ENCODE data around the gene FAM193A. TPM values are rescaled to one million over a fixed set of nuclear protein-coding genes. Genes with fewer than 3 reads are reported as not detected.
"Not testable (repeated sequence)": the region's sequence is repeated elsewhere in the genome, so short reads cannot be mapped to it uniquely, and the experiment has no call there.

FAM193A gene
- total RNA-seq, 1 experiment from 2014 or later = 31.3 TPM

DNA sequence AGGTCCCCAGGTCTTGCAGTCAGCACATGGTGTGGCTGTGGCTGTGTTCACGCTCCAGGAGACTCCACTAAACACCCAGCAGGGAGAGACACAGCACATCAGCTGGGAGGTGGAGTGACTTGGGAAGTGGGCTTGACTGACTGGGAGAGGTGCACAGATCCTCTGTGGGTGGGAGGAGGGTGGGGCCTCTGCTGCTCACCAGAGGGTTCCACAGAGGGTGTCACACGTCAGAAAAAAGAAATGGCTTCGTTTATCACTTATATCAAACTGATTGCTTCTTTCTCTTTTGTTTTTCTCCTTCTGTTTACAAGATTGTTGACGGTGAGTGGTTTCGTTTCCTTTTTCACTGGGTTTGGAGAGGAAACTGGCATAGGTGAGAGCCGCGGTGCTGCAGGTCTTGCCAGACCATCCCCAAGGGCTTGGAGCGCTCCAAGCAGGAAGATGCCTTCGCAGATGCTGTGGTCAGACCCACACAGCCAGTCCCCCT is 24.8 kb upstream of the FAM193A start:
- intact Hi-C loops (cut with micrococcal nuclease) = no loop called here
- no peaks in the 10 kb centered on the region for H3K27me3 Mint-ChIP-seq (ENCODE audit: insufficient read depth, unreplicated experiment)
- BruUV-seq (replicated peaks) = no TSS peak
- ChIA-PET POLR2A (interaction anchor here (0.9 kb wide), 1 partner anchor 10 kb away, joined by 3 read pairs; no protein-coding TSS in a partner anchor), CTCF (no interaction called here)
- no peaks in the 10 kb centered on the region for H3K4me1 Mint-ChIP-seq (ENCODE audit: insufficient read depth, unreplicated experiment)
- no peak for TF ChIP-seq CTCF (IDR thresholded peaks at IDR 0.05; ENCODE audit: unreplicated experiment)
- H3K9me3 Mint-ChIP-seq (ENCODE audit: unreplicated experiment) = no peaks in the 10 kb centered on the region
- H3K4me3 Mint-ChIP-seq (ENCODE audit: unreplicated experiment) = no peak overlapping the region
- no peak for DNase-seq (ENCODE audit: unreplicated experiment)
- H3K27ac Mint-ChIP-seq (ENCODE audit: low read depth, unreplicated experiment) = no peak overlapping the region
- peaks cover 70% of the 10 kb centered on the region for H3K36me3 Mint-ChIP-seq (ENCODE audit: insufficient read depth, unreplicated experiment)

DNA sequence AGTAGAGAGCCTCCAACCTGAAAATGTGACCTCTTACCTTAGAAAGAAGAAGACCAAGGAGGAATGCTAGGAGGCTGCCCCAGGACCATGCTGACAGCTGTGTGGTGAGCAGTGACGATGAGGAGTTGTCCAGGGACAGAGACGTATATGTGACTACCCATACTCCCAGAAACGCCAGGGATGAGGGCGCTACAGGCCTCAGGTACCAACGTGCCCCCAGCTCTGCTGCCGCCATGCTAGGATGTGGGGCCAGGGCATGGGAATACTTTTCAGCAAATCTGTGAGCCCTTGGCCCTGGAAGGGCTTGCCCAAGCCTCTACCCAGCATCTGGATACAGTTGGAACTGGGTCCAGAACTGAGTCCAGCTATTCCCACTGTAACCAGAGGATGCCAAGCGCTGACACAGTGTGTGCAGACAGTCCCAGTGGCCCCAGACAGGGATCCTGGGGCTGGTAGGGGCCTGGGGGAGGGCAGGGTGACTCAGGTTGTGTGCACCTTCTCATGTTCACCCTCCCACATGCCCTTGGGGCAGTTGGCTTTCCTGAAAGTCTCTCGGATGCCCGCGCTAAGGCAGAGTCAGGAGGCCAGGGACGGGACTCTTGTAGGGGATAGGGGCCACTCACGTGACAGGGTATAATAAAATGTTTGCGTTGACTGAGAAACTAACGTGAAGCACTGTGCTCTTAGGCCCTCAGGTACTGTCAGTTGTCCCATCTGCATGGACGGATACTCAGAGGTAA is 23.9 kb upstream of the FAM193A start:
- H3K27ac Mint-ChIP-seq (ENCODE audit: low read depth, unreplicated experiment) = no peak overlapping the region
- BruUV-seq (replicated peaks) = no TSS peak
- TF ChIP-seq CTCF (IDR thresholded peaks at IDR 0.05; ENCODE audit: unreplicated experiment) = no peak
- intact Hi-C loops (cut with micrococcal nuclease) = no loop called here
- H3K9me3 Mint-ChIP-seq (ENCODE audit: unreplicated experiment) = no peaks in the 10 kb centered on the region
- CTCF ChIA-PET = no interaction called here
- H3K36me3 Mint-ChIP-seq (ENCODE audit: insufficient read depth, unreplicated experiment) = peaks cover 61% of the 10 kb centered on the region
- POLR2A ChIA-PET = interaction anchor here (0.6 to 0.9 kb wide), 2 partner anchors 11 to 20 kb away, joined by 3 read pairs; no protein-coding TSS in a partner anchor
- no peaks in the 10 kb centered on the region for H3K27me3 Mint-ChIP-seq (ENCODE audit: insufficient read depth, unreplicated experiment)
- H3K4me3 Mint-ChIP-seq (ENCODE audit: unreplicated experiment) = no peak overlapping the region
- no peaks in the 10 kb centered on the region for H3K4me1 Mint-ChIP-seq (ENCODE audit: insufficient read depth, unreplicated experiment)
- no peak for DNase-seq (ENCODE audit: unreplicated experiment)

DNA sequence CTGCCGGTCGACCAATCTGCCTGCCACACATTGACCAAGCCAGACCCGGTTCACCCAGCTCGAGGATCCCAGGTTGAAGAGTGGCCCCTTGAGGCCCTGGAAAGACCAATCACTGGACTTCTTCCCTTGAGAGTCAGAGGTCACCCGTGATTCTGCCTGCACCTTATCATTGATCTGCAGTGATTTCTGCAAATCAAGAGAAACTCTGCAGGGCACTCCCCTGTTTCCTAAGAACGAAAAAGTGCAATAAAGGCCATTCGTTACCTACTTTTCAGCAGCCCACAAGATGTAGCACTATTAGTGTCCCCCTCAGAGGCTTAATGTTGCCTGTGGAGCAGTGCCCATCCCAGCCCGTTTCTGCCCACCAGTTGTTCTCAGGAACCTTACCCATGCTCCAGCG is 22.3 kb upstream of the FAM193A start:
- H3K36me3 Mint-ChIP-seq (ENCODE audit: insufficient read depth, unreplicated experiment) = peaks cover 45% of the 10 kb centered on the region
- H3K4me3 Mint-ChIP-seq (ENCODE audit: unreplicated experiment); intact Hi-C loops (cut with micrococcal nuclease); H3K9me3 Mint-ChIP-seq (ENCODE audit: unreplicated experiment); CTCF ChIA-PET; H3K27ac Mint-ChIP-seq (ENCODE audit: low read depth, unreplicated experiment); DNase-seq (ENCODE audit: unreplicated experiment); POLR2A ChIA-PET; H3K27me3 Mint-ChIP-seq (ENCODE audit: insufficient read depth, unreplicated experiment); BruUV-seq (replicated peaks); H3K4me1 Mint-ChIP-seq (ENCODE audit: insufficient read depth, unreplicated experiment): not testable (repeated sequence)

DNA sequence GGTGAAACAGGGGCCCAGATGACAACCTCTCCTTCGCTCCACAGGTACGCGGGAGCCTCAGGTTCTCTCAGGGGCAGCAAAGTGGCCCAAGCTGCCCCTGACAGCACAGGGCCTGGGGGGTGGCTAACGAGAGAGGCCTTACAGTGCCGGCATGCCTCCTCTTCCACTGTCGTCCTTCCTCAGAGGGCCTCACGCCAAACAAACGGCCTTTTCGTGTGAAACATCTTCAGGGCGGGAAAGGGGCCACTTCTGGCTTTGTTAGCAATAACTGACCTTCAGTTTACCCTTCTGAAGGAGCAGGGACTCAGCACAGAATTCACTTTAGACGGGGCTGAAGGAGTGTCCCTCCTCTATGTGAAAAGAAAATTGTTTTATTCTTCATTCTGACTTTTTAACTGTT is 21.5 kb upstream of the FAM193A start:
- peaks cover 38% of the 10 kb centered on the region for H3K36me3 Mint-ChIP-seq (ENCODE audit: insufficient read depth, unreplicated experiment)
- H3K4me1 Mint-ChIP-seq (ENCODE audit: insufficient read depth, unreplicated experiment); POLR2A ChIA-PET; H3K9me3 Mint-ChIP-seq (ENCODE audit: unreplicated experiment); H3K27me3 Mint-ChIP-seq (ENCODE audit: insufficient read depth, unreplicated experiment); H3K27ac Mint-ChIP-seq (ENCODE audit: low read depth, unreplicated experiment); BruUV-seq (replicated peaks); DNase-seq (ENCODE audit: unreplicated experiment); intact Hi-C loops (cut with micrococcal nuclease); H3K4me3 Mint-ChIP-seq (ENCODE audit: unreplicated experiment); CTCF ChIA-PET: not testable (repeated sequence)

DNA sequence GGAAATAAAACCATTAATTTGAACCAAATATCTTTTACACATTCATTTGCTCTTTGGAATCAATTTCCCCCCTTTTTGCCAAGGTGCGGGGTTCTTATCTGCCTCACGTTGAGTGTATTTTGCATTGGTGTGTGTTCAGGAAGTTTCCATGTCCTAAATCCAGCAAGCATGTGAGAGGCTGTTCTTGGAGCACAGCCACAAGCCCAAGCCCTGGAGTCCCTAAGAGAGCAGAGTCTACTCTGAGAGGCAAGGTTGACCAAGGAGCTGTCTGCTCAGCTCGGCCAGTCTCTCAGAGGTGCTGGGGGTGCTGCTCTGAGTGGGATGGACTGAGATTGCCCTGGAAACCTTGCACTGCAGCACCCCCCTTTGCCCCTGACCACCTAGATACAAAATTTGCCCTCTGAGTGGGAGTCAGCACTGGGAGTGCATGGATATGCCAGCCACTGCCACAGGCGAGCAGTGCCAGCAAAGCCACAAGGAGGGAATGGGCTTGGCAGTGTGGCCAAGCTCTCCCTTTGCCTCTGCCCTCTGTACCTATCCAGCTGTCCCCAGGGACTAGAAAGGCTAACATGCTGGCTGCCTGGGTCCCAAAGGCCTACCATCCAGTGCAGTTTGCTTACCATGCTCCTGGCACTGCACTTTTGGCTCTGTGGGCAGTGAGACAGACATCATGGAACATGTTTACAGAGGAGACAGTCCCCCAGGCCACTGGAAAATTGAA is 20.5 kb upstream of the FAM193A start:
- no peak for TF ChIP-seq CTCF (IDR thresholded peaks at IDR 0.05; ENCODE audit: unreplicated experiment)
- Mint-ChIP-seq H3K9me3 (ENCODE audit: unreplicated experiment) (no peaks in the 10 kb centered on the region), H3K36me3 (ENCODE audit: insufficient read depth, unreplicated experiment) (peaks cover 39% of the 10 kb centered on the region), H3K27ac (ENCODE audit: low read depth, unreplicated experiment) (no peak overlapping the region), H3K27me3 (ENCODE audit: insufficient read depth, unreplicated experiment) (no peaks in the 10 kb centered on the region), H3K4me1 (ENCODE audit: insufficient read depth, unreplicated experiment) (no peaks in the 10 kb centered on the region), H3K4me3 (ENCODE audit: unreplicated experiment) (no peak overlapping the region)
- CTCF ChIA-PET = interaction anchor here (0.6 kb wide), 1 partner anchor 103 kb away, joined by 4 read pairs; no protein-coding TSS in a partner anchor
- POLR2A ChIA-PET = no interaction called here
- BruUV-seq (replicated peaks) = no TSS peak
- no peak for DNase-seq (ENCODE audit: unreplicated experiment)
- intact Hi-C loops (cut with micrococcal nuclease) = no loop called here
